OCI-LY7 (cell line): ENCODE data around the gene TBC1D10A. TPM values are rescaled to one million over a fixed set of nuclear protein-coding genes. Genes with fewer than 3 reads are reported as not detected.

Experiments used
- BruUV-seq: library from RNA; stranded (reverse); fragments of 400-500 nt; replicated peaks from 2 replicates; lab custom pipeline; 2021; lab: Mats Ljungman, UMichigan
- CTCF ChIA-PET: fragments of 300-600 bp; sonication (Branson Sonifier 250); formaldehyde crosslinking; loops from one replicate; lab custom pipeline; 2022; ENCODE audit warnings: antibody characterized with exemption; ENCODE audit not compliant: unreplicated experiment; lab: Charles Lee
- POLR2A ChIA-PET: fragments of 300-600 bp; sonication (Branson Sonifier 250); formaldehyde crosslinking; loops from one replicate; lab custom pipeline; 2022; ENCODE audit warnings: antibody characterized with exemption; lab: Charles Lee
- DNase-seq: peaks from one replicate; pipeline ENCODE4 v3.0.0-alpha.2; 2015; ENCODE audit warnings: low spot score
- H2AFZ ChIP-seq: fragments of 200-600 bp; sonication (generic), shearing (Covaris generic); 2 replicates; pipeline ENCODE4 v1.6.1; 2014; ENCODE audit warnings: mild to moderate bottlenecking, antibody characterized with exemption, low read length, moderate library complexity
- H3K27ac ChIP-seq: fragments of 200-600 bp; sonication (generic); 2 replicates; pipeline ENCODE4 v1.5.1; 2014; ENCODE audit warnings: mixed run types, low read depth, mild to moderate bottlenecking, moderate library complexity, low read length, inconsistent platforms; ENCODE audit not compliant: poor library complexity, severe bottlenecking
- H3K36me3 ChIP-seq: fragments of 200-600 bp; sonication (generic); 2 replicates; pipeline ENCODE4 v1.6.1; 2014; ENCODE audit warnings: mild to moderate bottlenecking, antibody characterized with exemption, low read length, moderate library complexity, mixed read lengths; ENCODE audit not compliant: insufficient read depth
- H3K4me1 ChIP-seq: fragments of 200-600 bp; sonication (generic); 2 replicates; pipeline ENCODE4 v1.5.1; 2014; ENCODE audit warnings: mild to moderate bottlenecking, low read length; ENCODE audit not compliant: insufficient read depth, poor library complexity, severe bottlenecking
- H3K4me2 ChIP-seq: fragments of 200-600 bp; sonication (generic); 2 replicates; pipeline ENCODE4 v1.6.1; 2014; ENCODE audit warnings: mild to moderate bottlenecking, low read length
- H3K4me3 ChIP-seq: fragments of 200-600 bp; sonication (generic); 2 replicates; pipeline ENCODE4 v1.5.1; 2014; ENCODE audit warnings: mild to moderate bottlenecking, low read depth, low read length; ENCODE audit not compliant: poor library complexity, severe bottlenecking
- H3K79me2 ChIP-seq: fragments of 200-600 bp; sonication (generic); 2 replicates; pipeline ENCODE4 v1.6.1; 2016; ENCODE audit warnings: low read depth, mild to moderate bottlenecking, low read length, moderate library complexity, mixed read lengths; ENCODE audit not compliant: insufficient read depth
- H3K9me2 ChIP-seq: fragments of 200-600 bp; sonication (generic); 2 replicates; pipeline ENCODE4 v1.6.1; 2016; ENCODE audit warnings: mild to moderate bottlenecking, low read length, mixed read lengths; ENCODE audit not compliant: insufficient read depth
- H3K9me3 ChIP-seq: fragments of 200-600 bp; sonication (generic); 2 replicates; pipeline ENCODE4 v1.6.1; 2014; ENCODE audit warnings: mild to moderate bottlenecking, mixed run types, low read length, mixed read lengths
- H4K20me1 ChIP-seq: fragments of 200-600 bp; sonication (generic); 2 replicates; pipeline ENCODE4 v1.6.1; 2014; ENCODE audit warnings: mild to moderate bottlenecking, antibody characterized with exemption, low read length, moderate library complexity, mixed read lengths; ENCODE audit not compliant: insufficient read depth
- CTCF ChIP-seq: fragments of 200-600 bp; sonication (generic); conservative IDR thresholded peaks from 2 replicates; pipeline ENCODE4 v1.5.1; 2014; ENCODE audit warnings: mild to moderate bottlenecking, antibody characterized with exemption, low read length, moderate library complexity, mixed read lengths
- EZH2phosphoT487 ChIP-seq: fragments of 200-600 bp; sonication (generic); IDR thresholded peaks from 2 replicates; pipeline ENCODE4 v1.6.1; 2018; ENCODE audit warnings: low read depth, borderline replicate concordance, mild to moderate bottlenecking, mixed run types, antibody characterized with exemption, low read length, moderate library complexity, mixed read lengths
- intact Hi-C: fragments of 100-400 bp; cut with micrococcal nuclease; formaldehyde crosslinking; loops from one replicate; pipeline ENCODE4 v1.10.0; 2022; ENCODE audit not compliant: unreplicated experiment
- total RNA-seq, 2 experiments: library from RNA; depleted of rRNA in 1 of 2; stranded (reverse); fragments of >200 nt in 1 of 2; shearing (Covaris generic) in 1 of 2; gene quantifications; 2 replicates each; pipeline ENCODE4 v1.2.3, GENCODE V29; 2014 to 2022

Gene TBC1D10A
- total RNA-seq, 2 experiments from 2014 or later, result 15.1 to 16.2 TPM

- H3K4me2 ChIP-seq, result no peak overlapping the region
- no peaks in the 10 kb centered on the region for H3K4me1 ChIP-seq
- CTCF ChIA-PET, result no interaction called here
- peaks cover 97% of the 10 kb centered on the region for H3K36me3 ChIP-seq
- TF ChIP-seq CTCF (no peak), EZH2phosphoT487 (no peak)
- no peaks in the 10 kb centered on the region for H4K20me1 ChIP-seq
- H2AFZ ChIP-seq, result no peak overlapping the region
- no peak overlapping the region for H3K27ac ChIP-seq
- POLR2A ChIA-PET, result interaction anchor here (1.3 kb wide), 1 partner anchor 22 kb away, joined by 3 read pairs; the partner anchor contains the start of gene TBC1D10A
- no TSS peak for BruUV-seq
- no peaks in the 10 kb centered on the region for H3K9me2 ChIP-seq
- H3K4me3 ChIP-seq, result no peak overlapping the region
- no peak for DNase-seq
- H3K9me3 ChIP-seq, result no peaks in the 10 kb centered on the region
- intact Hi-C loops, result no loop called here
- peaks cover 22% of the 10 kb centered on the region; the same call in 1 of the 2 replicates for H3K79me2 ChIP-seq
Measured at GRCh38 chr22:30348404-30348803, 21.7 kb upstream of the TBC1D10A start.

GRCh38 chr22:30347255-30347892 lies 20.6 kb upstream of the TBC1D10A start:
- H3K27ac ChIP-seq, result no peak overlapping the region
- peaks cover 22% of the 10 kb centered on the region; the same call in 1 of the 2 replicates for H3K79me2 ChIP-seq
- no peaks in the 10 kb centered on the region for H3K4me1 ChIP-seq
- H3K9me2 ChIP-seq, result no peaks in the 10 kb centered on the region
- intact Hi-C loops, result no loop called here
- BruUV-seq, result no TSS peak
- TF ChIP-seq EZH2phosphoT487 (no peak), CTCF (no peak)
- ChIA-PET POLR2A (no interaction called here), CTCF (no interaction called here)
- no peaks in the 10 kb centered on the region for H4K20me1 ChIP-seq
- peaks cover 100% of the 10 kb centered on the region for H3K36me3 ChIP-seq
- H3K4me3 ChIP-seq, result no peak overlapping the region
- no peak overlapping the region for H2AFZ ChIP-seq
- H3K4me2 ChIP-seq, result no peak overlapping the region
- no peak for DNase-seq
- H3K9me3 ChIP-seq, result no peaks in the 10 kb centered on the region
